Measurements from ENCODE around the gene TLK2.

The TLK2 gene

DNA sequence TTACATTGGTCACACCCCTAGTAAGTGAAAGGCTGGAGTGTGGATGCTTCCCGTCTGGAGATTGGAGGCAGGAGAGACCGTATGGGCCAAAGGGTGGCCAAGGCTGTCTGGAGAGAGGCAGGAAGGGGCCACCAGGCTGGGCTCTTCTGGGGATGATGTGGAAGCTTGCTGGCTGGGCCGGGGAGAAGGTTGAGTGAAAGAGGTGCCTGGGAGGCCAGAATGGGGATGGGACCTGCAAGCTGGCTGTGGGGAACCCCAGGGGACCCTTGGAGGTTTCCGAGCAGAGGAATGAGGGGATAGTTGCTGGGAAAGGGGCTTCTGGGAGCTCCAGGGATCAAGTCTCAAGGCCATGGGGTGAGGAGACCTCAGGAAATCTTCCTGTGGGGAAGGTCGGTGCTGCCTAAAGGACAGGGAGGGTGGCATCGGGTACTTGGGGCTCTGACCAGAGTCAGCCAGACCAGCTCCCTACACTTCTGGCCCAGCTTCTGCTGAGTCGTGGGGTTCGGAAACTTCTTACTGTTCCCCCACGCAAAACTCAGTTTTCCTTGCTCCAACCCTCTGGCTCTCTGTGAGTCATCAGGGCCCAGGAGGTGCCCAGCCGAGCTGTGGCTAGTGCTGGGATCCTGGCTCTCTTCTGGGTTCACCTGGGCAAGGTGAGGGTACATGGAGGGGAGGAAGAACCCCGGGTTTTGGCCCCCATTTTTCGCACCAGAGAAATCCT lies 151.9 kb downstream of the TLK2 start:
- no peak for DNase-seq

DNA sequence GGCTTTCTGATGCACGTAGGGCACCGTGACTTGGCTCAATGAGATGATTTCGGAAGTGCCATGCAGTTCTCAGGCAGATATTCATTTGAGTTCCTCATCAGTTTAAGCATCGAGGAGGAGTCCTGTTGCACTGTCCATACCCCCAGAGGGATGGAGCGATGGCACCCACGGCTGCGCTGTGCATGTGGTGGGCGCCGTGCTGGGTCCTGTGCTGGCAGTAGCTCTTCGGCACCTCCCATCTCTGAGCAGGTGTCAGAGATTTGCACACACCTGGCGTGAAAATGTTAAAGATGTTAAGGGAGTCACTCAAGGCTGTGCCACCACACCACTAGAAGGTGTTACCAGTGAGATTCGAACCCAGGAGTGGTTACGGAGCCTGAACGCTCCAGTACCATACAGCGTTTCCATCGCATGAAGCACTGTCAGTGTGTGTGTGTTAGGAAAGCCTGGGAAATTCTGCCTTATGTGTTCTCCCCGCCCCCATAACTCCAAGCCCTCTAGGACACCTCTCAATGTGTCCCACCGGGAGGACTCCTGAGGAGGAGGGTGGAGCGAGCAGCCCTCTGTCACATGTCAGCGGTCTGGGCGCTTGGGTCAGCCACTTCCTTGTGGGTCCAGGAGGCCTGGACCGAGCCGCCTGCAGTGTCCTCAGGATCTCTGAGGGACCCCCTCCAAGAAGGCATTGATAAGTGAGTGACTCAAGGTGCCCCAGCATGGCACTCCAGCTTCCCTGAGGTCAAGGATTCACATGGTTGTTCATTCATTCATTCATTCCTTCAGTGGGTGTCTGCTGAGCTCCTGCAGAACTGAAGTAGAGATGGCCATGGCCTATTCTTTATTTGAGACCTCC lies 152.7 kb downstream of the TLK2 start:
- no peak for DNase-seq

DNA sequence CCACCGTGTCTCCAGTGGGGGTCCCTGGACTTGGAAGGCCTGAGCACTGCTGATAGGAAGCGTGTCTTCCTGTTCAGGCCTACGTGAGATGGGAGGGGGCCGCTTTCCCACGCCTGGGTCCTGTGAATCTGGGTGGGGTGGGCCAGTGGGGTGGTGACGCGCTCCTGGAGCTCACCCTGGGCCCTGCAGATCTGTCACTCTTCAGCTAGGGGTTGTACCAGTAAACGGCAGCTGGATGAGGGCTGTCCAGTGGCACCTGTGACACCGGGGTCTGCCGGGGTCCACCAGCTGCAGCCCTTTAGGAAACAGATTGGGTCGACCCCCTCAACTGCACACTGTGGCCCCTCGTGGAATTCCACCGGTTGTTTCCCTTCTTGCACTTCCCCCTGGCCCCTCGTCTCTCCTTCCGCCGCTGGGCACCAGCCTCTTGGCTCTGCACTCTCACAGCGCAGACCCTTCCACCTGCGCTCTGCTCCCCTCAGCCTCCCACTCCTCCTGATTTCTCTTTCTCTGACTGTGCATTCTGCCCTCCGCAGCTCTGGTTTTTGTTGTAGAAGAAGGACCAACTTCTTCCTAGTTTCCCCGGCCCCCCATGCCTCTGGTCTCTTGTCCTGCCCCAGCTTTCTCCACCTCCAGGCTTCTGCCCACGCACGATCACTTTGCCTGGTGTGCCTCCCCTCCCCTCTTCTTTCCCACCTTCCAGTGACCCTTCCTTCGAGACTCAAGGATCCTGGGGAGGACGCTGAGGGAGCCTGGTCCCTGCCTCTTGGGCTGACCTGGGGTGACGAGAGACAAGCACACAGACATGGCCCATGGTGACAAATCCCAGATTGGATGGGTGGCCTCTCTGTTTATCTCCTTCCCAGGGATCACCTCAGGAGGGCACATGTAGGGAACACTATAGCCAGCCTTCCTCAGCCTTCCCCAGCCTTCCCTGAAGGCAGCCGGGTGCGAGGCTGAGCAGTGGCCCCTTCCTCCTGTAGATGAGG lies 153.6 kb downstream of the TLK2 start:
- DNase-seq, result no peak

DNA sequence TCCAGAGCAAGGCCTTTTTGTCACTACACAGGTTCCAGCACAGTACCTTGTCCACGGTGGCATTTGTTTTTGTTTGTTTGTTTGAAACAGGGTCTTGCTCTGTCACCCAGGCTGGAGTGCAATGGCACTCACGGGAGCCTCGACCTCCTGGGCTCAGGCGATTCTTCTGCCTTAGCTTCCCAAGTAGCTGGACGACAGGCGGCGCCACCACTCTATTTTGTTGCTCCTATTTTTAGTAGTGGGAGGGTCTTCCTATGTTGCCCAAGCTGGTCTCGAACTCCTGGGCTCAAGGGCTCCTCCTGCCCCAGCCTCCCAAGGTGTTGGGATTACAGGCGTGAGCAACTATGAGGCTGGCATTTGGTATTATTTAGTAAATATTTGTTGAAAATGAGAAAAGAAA lies 159.2 kb downstream of the TLK2 start:
- DNase-seq, result no peak

DNA sequence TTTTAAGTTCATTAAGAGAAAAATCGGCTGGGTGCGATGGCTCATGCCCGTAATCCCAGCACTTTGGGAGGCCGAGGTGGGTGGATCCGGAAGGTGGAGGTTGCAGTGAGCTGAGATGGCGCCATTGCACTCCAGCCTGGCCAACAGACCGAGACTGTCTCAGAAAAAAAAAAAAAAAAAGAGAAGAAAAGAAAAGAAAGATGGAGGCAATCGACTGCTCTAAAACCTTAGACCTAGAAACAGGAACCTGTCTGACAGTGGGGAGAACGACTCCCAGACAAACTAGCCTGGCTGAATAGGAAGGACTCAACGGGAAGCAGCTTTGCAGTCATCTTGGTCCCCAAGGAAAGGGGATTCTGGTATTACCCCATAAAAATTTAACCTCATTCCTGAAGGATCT lies 162.5 kb downstream of the TLK2 start:
- DNase-seq, result no peak

DNA sequence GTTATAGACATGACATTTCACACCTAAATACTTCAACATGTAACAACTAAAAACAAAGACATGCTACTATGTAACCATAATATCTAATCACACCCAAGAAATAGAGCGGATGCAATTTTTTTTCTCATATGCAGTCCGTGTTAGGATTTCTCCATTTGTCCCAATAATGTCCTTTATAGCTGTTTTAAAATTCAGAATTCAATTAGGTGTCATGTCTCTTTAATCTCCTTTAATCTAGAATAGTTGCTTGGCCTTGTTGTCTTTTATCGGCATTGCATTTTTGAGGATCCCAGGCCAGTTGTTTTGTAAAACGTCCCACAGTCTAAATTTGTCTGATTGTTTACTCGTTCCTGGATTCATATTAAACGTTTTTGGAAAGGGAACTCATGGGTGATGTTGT lies 163.3 kb downstream of the TLK2 start:
- no peak for DNase-seq

DNA sequence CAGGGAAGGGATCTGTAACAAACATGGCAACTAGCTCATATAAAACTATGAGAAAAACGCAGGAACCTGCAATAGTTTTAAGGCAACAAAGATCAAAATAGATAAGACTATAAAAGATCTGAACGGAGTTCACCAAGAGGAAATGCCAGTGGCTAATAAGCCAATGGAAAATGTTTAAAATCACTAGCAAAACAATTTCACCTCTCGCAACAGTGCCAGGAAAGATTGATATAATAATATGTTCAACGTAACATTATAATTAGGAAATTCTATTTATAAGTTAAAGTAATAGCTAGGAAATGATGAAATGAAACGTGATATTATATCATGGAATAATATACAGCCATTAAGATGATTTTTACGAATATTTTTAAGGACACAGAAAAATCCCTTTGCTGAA lies 164.9 kb downstream of the TLK2 start:
- no peak for DNase-seq

DNA sequence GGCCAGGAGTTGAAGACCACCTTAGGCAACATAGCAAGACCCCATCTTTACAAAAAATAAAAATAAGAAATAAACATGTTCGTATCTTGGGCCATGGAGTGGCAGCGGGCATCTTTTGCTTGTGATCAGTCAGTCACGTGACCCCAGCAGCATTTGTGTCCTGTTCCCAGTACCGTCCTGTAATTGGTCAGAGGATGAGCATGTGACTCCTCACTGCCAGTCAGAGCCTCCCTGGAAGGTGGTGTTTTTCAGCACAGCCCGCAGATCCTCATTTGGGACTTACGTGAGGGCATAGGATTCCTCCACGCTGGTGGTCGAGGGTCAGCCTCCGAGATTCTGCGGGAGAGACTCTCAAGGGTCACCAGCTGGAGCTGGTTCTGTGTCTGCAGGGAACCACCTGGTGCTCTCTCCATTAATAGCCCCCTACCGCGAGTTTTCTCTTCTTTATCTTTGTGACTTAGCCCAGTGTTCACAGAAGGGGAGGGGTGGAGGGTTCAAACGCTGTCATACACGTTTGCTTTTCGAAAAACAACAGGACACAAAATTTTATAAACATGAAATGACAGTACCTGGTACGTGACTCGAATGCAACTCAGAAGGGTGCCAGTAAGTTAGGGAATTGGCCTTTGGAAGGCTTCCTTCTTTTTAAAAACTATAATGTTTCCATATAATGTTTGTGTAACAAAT lies 166.0 kb downstream of the TLK2 start:
- DNase-seq, result peak; percentile 34 to 41

DNA sequence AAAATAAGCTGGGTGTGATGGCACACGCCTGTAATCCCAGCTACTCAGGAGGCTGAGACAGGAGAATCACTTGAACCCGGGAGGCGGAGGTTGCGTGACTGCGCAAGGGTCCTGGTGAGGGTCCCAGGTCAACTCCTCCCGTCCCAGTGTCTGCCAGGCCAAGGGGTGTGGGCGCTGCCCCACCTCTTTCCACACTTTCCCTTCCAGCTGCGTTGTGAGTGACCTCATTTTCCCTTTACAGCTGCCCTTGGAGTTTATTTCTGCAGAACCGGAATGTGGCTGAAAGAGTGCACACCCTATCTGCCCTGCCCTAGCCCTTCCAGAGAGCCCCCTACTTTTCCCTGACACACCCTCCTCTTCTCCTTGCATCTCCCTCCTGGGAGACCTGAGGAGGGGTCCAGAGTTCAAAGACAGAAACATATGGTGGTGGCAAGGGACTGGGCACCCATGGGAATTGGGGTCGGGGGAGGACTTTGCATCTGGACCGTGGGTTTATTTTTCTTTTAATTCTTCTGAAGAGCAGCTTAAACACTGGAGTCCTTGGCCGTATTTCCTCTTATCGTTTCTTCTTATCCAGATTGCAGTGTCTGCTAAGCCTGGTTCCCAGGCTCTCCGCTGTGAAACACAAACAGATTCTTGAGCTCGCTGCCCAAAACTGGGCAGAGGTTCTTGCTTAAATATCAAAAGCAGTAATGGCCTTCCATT lies 169.8 kb downstream of the TLK2 start:
- no peak for DNase-seq

DNA sequence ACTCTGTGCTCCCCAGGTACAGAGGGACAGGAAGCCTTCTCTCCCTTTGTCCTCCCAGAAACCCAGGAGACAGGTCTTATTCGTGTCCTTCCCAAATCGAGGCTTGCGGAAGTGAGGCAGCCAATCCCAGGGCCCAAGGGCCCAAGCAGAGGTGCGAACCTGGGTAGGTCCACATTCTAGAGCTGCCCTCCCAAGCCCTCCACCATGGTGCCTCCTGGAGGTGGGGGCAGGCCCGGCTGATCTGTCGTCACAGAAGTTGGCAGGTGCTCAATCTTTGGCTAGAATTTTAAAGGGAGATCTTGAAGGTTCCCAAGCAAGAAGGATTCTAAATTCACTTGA lies 170.3 kb downstream of the TLK2 start:
- DNase-seq, result no peak

DNA sequence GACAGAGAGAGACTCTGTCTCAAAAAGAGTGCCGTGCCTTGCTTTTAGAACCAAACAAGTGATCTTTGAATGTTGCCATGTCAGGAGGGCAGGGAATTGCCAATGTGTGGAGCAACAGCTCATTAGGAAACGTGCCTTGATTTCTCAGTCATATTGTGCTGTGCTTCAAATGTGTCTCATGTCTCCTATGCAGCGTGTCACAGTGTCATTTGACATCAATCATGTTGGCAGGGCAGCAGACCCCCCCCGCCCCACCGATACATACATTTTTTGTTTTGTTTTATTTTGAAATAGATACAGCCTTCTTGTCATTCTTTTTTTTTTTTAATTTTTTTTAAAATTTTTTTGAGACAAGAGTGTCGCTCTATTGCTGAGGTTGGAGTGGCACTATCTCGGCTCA lies 170.9 kb downstream of the TLK2 start:
- no peak for DNase-seq

DNA sequence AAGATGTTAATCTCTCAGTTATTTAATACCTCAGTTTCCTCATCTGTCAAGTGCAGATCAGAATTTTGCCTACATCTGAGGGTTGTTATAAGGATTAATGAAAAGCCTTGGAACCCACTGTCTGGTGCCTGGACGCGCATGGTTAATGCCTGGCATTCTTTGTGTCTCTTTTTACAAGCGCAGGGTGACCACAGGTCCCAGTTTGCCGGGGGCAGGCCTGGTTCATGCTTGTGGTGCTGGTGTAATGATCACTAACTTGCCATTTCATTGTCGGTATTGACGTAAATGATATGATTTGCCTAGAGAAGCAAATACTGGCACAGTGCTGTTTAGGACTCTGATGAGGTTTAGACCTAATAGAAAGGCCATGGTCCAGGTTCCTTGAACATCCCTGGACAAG lies 172.0 kb downstream of the TLK2 start:
- DNase-seq, result no peak

DNA sequence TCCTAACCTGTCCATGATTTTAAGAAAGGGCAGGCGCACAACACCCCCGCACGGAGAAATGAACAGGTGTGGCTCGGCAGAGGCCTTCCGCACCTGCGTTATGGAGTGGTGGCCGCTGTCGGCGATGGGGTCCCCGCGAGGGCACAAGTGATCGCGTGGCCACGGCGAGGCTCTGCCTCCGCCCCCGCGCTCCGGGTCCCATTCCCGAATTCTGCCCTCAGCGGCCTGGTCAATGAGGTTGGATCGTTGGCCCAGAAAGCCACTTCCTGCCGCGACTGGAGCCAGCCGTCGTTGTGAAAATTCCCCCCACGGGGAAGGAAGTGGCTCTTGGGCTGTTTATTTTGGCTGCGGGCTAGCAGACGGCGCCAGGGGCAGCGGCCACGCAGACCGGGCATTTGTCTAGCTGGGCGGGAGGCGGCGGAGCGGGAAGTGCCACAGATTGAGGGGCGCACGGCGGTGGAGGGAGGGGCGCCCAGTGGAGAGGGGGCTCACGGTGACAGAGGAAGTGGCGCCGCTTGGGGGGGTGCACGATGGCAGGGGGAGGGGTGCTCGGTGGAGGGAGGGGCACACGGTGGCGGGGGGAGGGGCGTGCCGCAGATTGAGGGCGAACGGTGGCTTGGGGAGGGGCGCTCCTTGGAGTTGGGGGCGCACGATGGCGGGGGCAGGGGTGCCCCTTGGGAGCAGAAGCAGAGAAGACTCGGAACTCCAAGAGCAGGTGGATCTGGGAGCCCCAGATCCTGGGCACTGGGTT lies 173.8 kb downstream of the TLK2 start:
- DNase-seq, result no peak

DNA sequence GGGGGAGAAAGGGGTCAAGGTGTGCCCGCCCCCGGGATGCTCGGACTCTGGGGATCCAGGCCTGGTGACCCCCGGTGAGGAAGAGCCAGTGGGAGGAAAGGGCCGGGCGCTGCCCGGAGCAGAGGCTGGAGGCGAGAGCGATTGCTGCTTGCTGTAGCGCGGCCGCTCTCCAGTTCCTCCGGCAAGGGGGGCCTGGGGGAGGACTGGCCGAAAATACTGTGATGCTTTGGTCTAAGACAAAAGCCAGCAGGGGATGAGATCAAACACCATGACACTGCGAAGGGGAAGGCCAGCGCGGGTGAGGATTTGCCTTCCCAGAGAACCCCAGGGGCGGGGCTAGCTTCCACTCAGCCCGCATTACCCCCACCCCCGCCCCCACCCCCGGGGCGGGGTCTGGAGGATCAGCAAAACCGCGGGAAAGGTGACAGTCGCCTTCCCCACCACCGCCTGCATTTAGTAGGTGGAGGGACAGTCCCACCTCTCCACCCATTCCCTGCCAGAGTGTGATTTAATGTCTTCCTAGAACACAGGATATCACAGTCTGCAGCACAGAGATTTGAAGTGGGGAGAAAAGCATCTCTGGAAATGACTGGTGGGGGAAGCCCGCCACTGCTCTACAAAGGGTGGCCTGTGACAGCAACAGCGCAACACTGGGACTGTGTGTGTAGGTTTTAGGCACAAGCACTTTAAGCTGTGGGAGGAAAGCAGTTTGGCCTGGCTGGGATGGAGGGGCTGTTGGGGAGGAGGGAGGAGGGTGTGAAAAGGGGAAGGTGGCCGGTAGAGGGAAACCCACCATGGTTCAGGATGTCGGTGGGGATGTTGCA lies 174.6 kb downstream of the TLK2 start:
- DNase-seq, result peak; percentile 45 to 47

DNA sequence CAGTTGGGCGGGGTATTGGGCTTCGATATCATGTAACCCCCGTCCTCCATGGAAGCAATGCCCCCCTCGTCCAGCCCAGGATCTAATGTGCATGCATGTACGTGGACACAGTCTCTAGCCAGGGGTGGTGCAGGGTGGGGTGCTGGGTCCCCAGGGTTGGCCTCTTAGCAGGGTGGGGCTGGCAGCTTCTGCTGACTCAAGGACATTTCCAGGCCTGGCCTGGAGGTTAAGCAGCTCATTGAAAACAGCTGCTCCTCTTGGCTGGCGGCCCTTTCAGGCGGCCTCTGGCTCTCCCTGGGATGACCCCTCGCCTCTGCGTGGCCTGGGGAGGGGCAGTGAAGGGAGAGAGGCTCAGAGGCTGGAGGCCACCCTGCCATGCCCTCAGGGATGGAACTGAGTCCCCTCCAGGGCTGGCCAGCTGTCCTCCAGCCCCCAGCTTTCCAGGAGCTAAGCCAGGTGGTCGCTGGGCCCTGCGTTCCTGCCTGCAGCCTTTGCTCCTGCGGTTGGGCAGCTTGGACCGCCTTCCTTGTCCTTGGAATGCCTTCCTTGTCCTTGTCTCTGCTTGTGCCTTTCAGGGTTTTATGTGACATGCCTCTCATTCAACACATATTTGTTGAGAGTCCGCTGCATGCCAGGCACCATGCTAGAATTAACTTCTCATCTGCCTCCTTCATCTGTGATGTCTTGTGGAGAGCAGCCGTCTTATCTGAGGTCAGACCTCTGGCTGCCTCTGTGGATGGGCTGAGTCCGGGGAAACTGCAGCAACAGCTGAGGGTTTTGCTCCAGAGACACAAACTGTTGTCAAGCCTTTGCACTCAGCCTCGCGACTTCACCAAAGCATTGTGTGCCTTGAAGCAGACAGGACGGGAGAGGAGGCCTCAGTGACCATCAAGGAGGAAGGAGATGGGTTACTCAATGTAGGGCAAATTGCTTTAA lies 175.5 kb downstream of the TLK2 start:
- DNase-seq, result no peak

DNA sequence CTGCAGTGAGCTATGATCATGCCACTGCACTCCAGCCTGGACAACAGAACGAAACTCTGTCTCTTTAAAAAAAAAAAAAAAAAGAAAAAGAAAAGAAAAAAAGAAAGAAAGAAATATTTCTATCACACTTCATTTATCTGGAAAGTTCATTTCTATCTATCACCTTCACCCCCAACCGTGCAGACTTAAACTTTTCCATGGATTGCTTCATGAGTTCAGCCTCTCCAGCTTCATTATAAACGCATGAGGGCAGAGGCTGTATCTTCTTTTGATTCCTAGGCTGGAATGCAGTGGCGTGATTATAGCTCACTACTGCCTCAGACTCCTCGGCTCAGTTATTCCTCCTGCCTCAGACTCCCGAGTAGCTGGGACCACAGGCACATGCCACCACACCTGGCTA lies 177.0 kb downstream of the TLK2 start:
- no peak for DNase-seq

DNA sequence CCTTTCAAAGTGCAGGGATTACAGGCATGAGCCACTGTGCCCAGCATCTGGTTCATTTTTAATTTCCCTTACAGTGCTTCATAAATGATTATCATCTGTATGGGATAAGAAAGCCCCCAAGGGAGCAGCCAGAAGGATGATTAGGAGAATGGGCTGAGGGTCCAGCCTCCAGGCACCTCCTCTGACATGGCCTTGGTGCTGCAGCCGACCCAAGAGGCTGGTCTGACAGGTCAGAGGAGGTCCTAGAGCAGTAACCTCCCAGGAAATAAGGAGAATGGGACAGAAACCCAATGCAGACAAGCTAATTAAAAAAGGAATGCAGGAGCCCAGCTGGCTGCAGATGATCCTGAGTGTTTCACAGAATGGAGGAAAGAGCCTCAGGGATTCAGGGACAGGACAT lies 177.8 kb downstream of the TLK2 start:
- no peak for DNase-seq

DNA sequence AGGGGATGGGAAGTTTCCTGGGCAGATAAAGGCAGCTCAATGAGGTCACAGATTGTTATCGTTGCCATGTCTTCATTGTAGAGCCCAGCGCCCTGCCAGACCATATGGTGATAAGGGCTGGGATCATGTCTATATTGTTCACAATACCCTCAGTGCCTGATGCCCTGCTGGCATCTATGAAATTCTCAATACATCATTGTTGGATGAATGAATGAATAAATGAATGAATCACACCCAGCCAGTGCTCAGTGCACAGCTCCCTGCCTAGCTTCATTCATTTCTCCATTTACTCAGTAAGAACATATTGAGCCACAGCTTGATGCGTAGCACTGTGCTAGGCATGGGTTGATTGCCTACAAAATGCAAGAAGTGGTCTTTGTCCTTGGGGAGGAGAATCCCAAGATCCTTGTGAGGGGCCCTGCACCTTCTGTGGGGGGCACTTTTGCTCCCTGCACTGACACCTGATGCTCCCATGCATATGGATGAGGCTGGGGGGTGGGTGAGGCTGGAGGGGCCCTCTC lies 178.6 kb downstream of the TLK2 start:
- no peak for DNase-seq

DNA sequence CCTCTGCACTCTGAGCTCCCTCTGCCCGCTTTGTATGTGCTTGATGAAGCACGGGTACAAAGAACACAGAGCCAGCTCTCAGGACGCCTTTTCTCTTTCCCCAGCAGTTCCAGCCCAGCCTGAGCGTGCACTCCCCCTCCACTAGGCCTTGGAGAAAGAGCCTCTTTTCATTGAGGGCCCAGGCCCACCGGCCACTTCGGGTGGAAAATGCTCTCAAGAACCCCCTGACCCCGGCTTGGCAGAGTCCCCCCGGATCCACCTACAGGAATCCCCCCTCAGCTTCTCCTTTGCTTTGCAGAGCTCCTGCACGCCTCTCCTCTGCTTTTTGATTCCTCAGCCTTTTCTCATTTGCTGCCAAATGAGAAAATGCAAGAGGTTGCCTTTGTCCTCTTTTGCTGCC lies 179.1 kb downstream of the TLK2 start:
- no peak for DNase-seq

Measured in NCI-H1930 (cell line).